AG09319 (cell line): Measurements from ENCODE around the gene CLCF1.

Experiments
- DNase-seq: peaks from one replicate; pipeline ENCODE4 v3.0.0-alpha.2; 2010; ENCODE audit warnings: low read depth; ENCODE audit errors: extremely low read depth
- CTCF ChIP-seq: IDR thresholded peaks from 2 replicates; pipeline ENCODE4 v1.5.1; 2011; ENCODE audit warnings: low read depth, mild to moderate bottlenecking, inconsistent platforms, low read length, moderate library complexity

The CLCF1 gene

GRCh38 chr11:67345247-67345919 is 28.0 kb downstream of the CLCF1 start:
- DNase-seq, result no peak
- TF ChIP-seq CTCF, result no peak

GRCh38 chr11:67344264-67344663 is 29.1 kb downstream of the CLCF1 start:
- DNase-seq, result no peak
- TF ChIP-seq CTCF, result no peak

- no peak for TF ChIP-seq CTCF
- DNase-seq, result no peak
These were observed 36.1 kb downstream of the CLCF1 start for GRCh38 chr11:67337257-67337656.

GRCh38 chr11:67332081-67332691 is 41.2 kb downstream of the CLCF1 start:
- DNase-seq, result no peak
- no peak for TF ChIP-seq CTCF

GRCh38 chr11:67323526-67323925 is 49.9 kb downstream of the CLCF1 start:
- TF ChIP-seq CTCF, result no peak

GRCh38 chr11:67322049-67322448 is 51.3 kb downstream of the CLCF1 start:
- no peak for TF ChIP-seq CTCF
- DNase-seq, result no peak

More at GRCh38 chr11:67323526-67323925, 49.9 kb downstream of the CLCF1 start:
- DNase-seq, result no peak

GRCh38 chr11:67321313-67321871 is 52.0 kb downstream of the CLCF1 start:
- no peak for DNase-seq
- no peak for TF ChIP-seq CTCF
